Measurements from ENCODE around the gene JCAD. TPM values are rescaled to one million over a fixed set of nuclear protein-coding genes. Genes with fewer than 3 reads are reported as not detected.
"Not testable (repeated sequence)": the region's sequence is repeated elsewhere in the genome, so short reads cannot be mapped to it uniquely, and the experiment has no call there.

JCAD gene
- 2.3 and 27.9 TPM in 2 replicates for total RNA-seq (ENCODE audit: low replicate concordance)

GRCh38 chr10:30059209-30060107 lies at the start of gene JCAD:
Gene JCAD, minus strand, starts transcription at chr10:30059586. Its CDS starts 11,774 bp downstream, at chr10:30047812.
- no peak for DNase-seq (ENCODE audit: low read depth)
- TF ChIP-seq CTCF (IDR thresholded peaks at IDR 0.05; ENCODE audit: insufficient read depth, low read length) = no peak
- H3K4me3 ChIP-seq (ENCODE audit: low read depth, low read length) = peak within 1 kb of the TSS; percentile 71

- DNase-seq (ENCODE audit: low read depth) = no peak
- no peak for TF ChIP-seq CTCF (IDR thresholded peaks at IDR 0.05; ENCODE audit: insufficient read depth, low read length)
These were observed 47.6 kb upstream of the JCAD start for GRCh38 chr10:30106987-30107386.

GRCh38 chr10:30103595-30104320 lies 44.4 kb upstream of the JCAD start:
- no peak overlapping the region for H3K4me3 ChIP-seq (ENCODE audit: low read depth, low read length)
- no peak for TF ChIP-seq CTCF (IDR thresholded peaks at IDR 0.05; ENCODE audit: insufficient read depth, low read length)
- DNase-seq (ENCODE audit: low read depth) = no peak

More at GRCh38 chr10:30106987-30107386, 47.6 kb upstream of the JCAD start:
- H3K4me3 ChIP-seq (ENCODE audit: low read depth, low read length) = no peak overlapping the region

GRCh38 chr10:30099706-30100105 lies 40.3 kb upstream of the JCAD start:
- H3K4me3 ChIP-seq (ENCODE audit: low read depth, low read length); DNase-seq (ENCODE audit: low read depth): not testable (repeated sequence)

GRCh38 chr10:30099101-30099500 lies 39.7 kb upstream of the JCAD start:
- no peak overlapping the region for H3K4me3 ChIP-seq (ENCODE audit: low read depth, low read length)
- no peak for DNase-seq (ENCODE audit: low read depth)
- TF ChIP-seq CTCF (IDR thresholded peaks at IDR 0.05; ENCODE audit: insufficient read depth, low read length) = no peak

- no peak overlapping the region for H3K4me3 ChIP-seq (ENCODE audit: low read depth, low read length)
- DNase-seq (ENCODE audit: low read depth) = peak; percentile 89
These were observed 39.2 kb upstream of the JCAD start for GRCh38 chr10:30098629-30099028.

More at GRCh38 chr10:30098629-30099028, 39.2 kb upstream of the JCAD start:
- TF ChIP-seq CTCF (IDR thresholded peaks at IDR 0.05; ENCODE audit: insufficient read depth, low read length) = no peak

All from fibroblast of the aortic adventitia (primary cell).